K562 (cell line): Measurements from ENCODE around the gene EVA1A.

Source experiments
- ATF3 ChIP-seq, 2 experiments: fragments of 450-650 bp in 1 of 2; sonication (generic) in 1 of 2; formaldehyde crosslinking in 1 of 2; IDR thresholded peaks in 1 of 2; conservative IDR thresholded peaks in 1 of 2; 2 replicates each; pipeline versions ENCODE4 v1.6.1 to v1.8.1; 2016 to 2023; ENCODE audit warnings: mild to moderate bottlenecking in 2 of 2, moderate library complexity in 2 of 2, inconsistent platforms in 1 of 2, missing genetic modification reagents in 1 of 2
- CHD2 ChIP-seq: IDR thresholded peaks from 2 replicates; pipeline ENCODE4 v1.6.1; 2011; ENCODE audit warnings: low read depth, low read length
- CHD4 ChIP-seq: fragments of 200-600 bp; sonication (generic); IDR thresholded peaks from 3 replicates; pipeline ENCODE4 v1.6.1; 2012; ENCODE audit warnings: low read depth, mild to moderate bottlenecking, mixed read lengths, low read length, inconsistent platforms; ENCODE audit not compliant: insufficient read depth, insufficient replicate concordance, poor library complexity, severe bottlenecking
- CTCF ChIP-seq, 3 experiments: IDR thresholded peaks in 2 of 3; conservative IDR thresholded peaks in 1 of 3; 2 replicates each; pipeline ENCODE4 v1.5.1; 2011 to 2012; ENCODE audit warnings: low read length in 3 of 3, mild to moderate bottlenecking in 3 of 3, control low read depth in 2 of 3, improper control_type of control experiment in 1 of 3, inconsistent platforms in 1 of 3, low read depth in 1 of 3, mixed read lengths in 1 of 3, moderate library complexity in 1 of 3; ENCODE audit not compliant: insufficient read depth in 2 of 3
- E2F4 ChIP-seq: sonication (generic); formaldehyde crosslinking; IDR thresholded peaks from 2 replicates; pipeline ENCODE4 v1.8.0; 2022; ENCODE audit warnings: mild to moderate bottlenecking, low read depth, missing genetic modification reagents
- ELK1 ChIP-seq: sonication (generic); formaldehyde crosslinking; IDR thresholded peaks from 2 replicates; pipeline ENCODE4 v1.8.1; 2022; ENCODE audit warnings: missing genetic modification reagents
- JUNB ChIP-seq: fragments of 450-650 bp; formaldehyde crosslinking; conservative IDR thresholded peaks from 2 replicates; pipeline ENCODE4 v1.4.0; 2020; ENCODE audit warnings: mild to moderate bottlenecking
- KDM1A ChIP-seq, 2 experiments: fragments of 450-650 bp; IDR thresholded peaks; 2 replicates each; pipeline ENCODE4 v1.6.1; 2016; ENCODE audit warnings: mild to moderate bottlenecking in 2 of 2
- SMARCE1 ChIP-seq: fragments of 450-650 bp; IDR thresholded peaks from 2 replicates; pipeline ENCODE4 v1.7.1; 2016; ENCODE audit warnings: mild to moderate bottlenecking
- TAF1 ChIP-seq: IDR thresholded peaks from 2 replicates; pipeline ENCODE4 v1.6.1; 2011; ENCODE audit warnings: mild to moderate bottlenecking, low read length, moderate library complexity; ENCODE audit not compliant: insufficient read depth, control insufficient read depth, severe bottlenecking; ENCODE audit errors: extremely low read depth
- ZNF280A ChIP-seq: fragments of 450-650 bp; IDR thresholded peaks from 2 replicates; pipeline ENCODE4 v1.6.1; 2018; ENCODE audit warnings: mild to moderate bottlenecking, low read depth; ENCODE audit not compliant: partially characterized antibody
- ZNF384 ChIP-seq: IDR thresholded peaks from 2 replicates; pipeline ENCODE4 v1.6.1; 2012; ENCODE audit warnings: low read depth, low read length, improper control_type of control experiment
- ZNF398 ChIP-seq: fragments of 250-450 bp; sonication (Bioruptor Pico); IDR thresholded peaks from 2 replicates; pipeline ENCODE4 v1.8.0; 2021; ENCODE audit warnings: moderate library complexity, mild to moderate bottlenecking, inconsistent platforms
- ZSCAN29 ChIP-seq: fragments of 450-650 bp; IDR thresholded peaks from 2 replicates; pipeline ENCODE4 v1.6.1; 2017

GRCh38 chr2:75450068-75450467 lies 110.7 kb downstream of the EVA1A start:
- no peak for TF ChIP-seq CHD4
- no peak for TF ChIP-seq CHD2
- no peak for TF ChIP-seq CTCF (IDR thresholded peaks at IDR 0.05 in 2 of 3, conservative IDR thresholded peaks at IDR 0.05 in 1 of 3; ENCODE audit: insufficient read depth in 2 of 3, low read depth in 1 of 3, low read length in 3 of 3)
- no peak for TF ChIP-seq ZNF384
- TF ChIP-seq E2F4 = no peak
- no peak for TF ChIP-seq ZNF280A
- no peak for TF ChIP-seq JUNB (CRISPR knock-in tag)
- no peak for TF ChIP-seq KDM1A (IDR thresholded peaks at IDR 0.05)
- TF ChIP-seq ELK1 (CRISPR knock-in tag) = no peak
- no peak for TF ChIP-seq ZSCAN29
- TF ChIP-seq SMARCE1 = no peak
- no peak for TF ChIP-seq ZNF398 (CRISPR knock-in tag)
- no peak for TF ChIP-seq ATF3 (IDR thresholded peaks at IDR 0.05)
- TF ChIP-seq ATF3 (CRISPR knock-in tag; conservative IDR thresholded peaks at IDR 0.05) = no peak
- no peak for TF ChIP-seq TAF1
